GM12891 (cell line): ENCODE results near the gene SLC24A3.

Source experiments
- POLR2A ChIP-seq: IDR thresholded peaks from 2 replicates; pipeline ENCODE4 v1.6.1; 2011; ENCODE audit warnings: low read depth, low read length, control low read depth
- POU2F2 ChIP-seq: IDR thresholded peaks from 2 replicates; pipeline ENCODE4 v1.6.1; 2011; ENCODE audit warnings: low read depth, mild to moderate bottlenecking, control low read depth, low read length, moderate library complexity

DNA sequence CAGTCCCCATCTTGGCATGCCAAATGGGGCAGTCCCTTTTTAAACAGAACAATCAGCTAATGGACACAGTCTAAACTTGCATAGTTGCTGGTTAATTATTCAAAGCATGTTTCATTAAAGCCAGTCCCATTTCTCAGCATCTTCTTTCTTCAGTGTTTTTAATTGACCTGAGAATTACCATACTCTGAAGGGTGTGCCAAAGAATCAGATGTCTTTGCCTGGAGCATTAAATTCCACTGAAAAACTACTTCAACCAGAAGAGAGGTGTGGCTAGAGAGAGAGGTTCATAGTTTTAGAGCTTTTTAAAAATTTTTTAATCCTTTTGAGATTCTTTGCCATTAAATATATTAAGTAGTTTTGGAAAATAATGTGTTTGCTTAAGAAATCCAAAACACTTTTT, 37.9 kb downstream of the SLC24A3 start:
- TF ChIP-seq POLR2A, result no peak
- no peak for TF ChIP-seq POU2F2
